HepG2 (cell line): ENCODE data around the gene MXRA7. TPM values are rescaled to one million over a fixed set of nuclear protein-coding genes. Genes with fewer than 3 reads are reported as not detected.

Source experiments
- AHDC1 ChIP-seq: sonication (generic); formaldehyde crosslinking; IDR thresholded peaks from 2 replicates; pipeline ENCODE4 v1.5.1; 2020; ENCODE audit warnings: mild to moderate bottlenecking, missing genetic modification reagents, borderline replicate concordance
- BCL6 ChIP-seq: IDR thresholded peaks from 2 replicates; pipeline ENCODE4 v1.6.1; 2016; ENCODE audit warnings: missing genetic modification reagents, missing compliant biosample characterization
- CEBPB ChIP-seq: IDR thresholded peaks from 2 replicates; pipeline ENCODE4 v1.6.1; 2011; ENCODE audit warnings: low read depth, low read length, improper control_type of control experiment, borderline replicate concordance
- HNF4G ChIP-seq, 2 experiments: sonication (generic) in 1 of 2; formaldehyde crosslinking in 1 of 2; IDR thresholded peaks; 2 replicates each; pipeline versions ENCODE4 v1.4.0 to v1.6.1; 2011 to 2020; ENCODE audit warnings: borderline replicate concordance in 2 of 2, low read depth in 2 of 2, mild to moderate bottlenecking in 2 of 2, low read length in 1 of 2, missing genetic modification reagents in 1 of 2, moderate library complexity in 1 of 2
- ISX ChIP-seq: sonication (generic); formaldehyde crosslinking; conservative IDR thresholded peaks from 2 replicates; pipeline ENCODE4 v1.5.0; 2020; ENCODE audit warnings: missing genetic modification reagents
- NCOR1 ChIP-seq: fragments of 200-600 bp; sonication (generic); IDR thresholded peaks from 2 replicates; pipeline ENCODE4 v1.7.0; 2017; ENCODE audit warnings: antibody characterized with exemption, low read length, borderline replicate concordance
- PATZ1 ChIP-seq: sonication (generic); formaldehyde crosslinking; IDR thresholded peaks from 2 replicates; pipeline ENCODE4 v1.4.0; 2020; ENCODE audit warnings: missing genetic modification reagents
- PAXIP1 ChIP-seq: sonication (generic); formaldehyde crosslinking; conservative IDR thresholded peaks from 2 replicates; pipeline ENCODE4 v1.4.0; 2020; ENCODE audit warnings: mild to moderate bottlenecking, missing genetic modification reagents, moderate library complexity
- RCOR2 ChIP-seq: IDR thresholded peaks from 2 replicates; pipeline ENCODE4 v1.6.1; 2016; ENCODE audit warnings: missing biosample characterization, missing genetic modification reagents
- THAP11 ChIP-seq: IDR thresholded peaks from 2 replicates; pipeline ENCODE4 v1.6.1; 2016; ENCODE audit warnings: missing biosample characterization, missing genetic modification reagents
- ZBTB21 ChIP-seq: sonication (generic); formaldehyde crosslinking; IDR thresholded peaks from 2 replicates; pipeline ENCODE4 v1.4.0; 2020; ENCODE audit warnings: missing genetic modification reagents
- ZBTB33 ChIP-seq: sonication (generic); formaldehyde crosslinking; IDR thresholded peaks from 2 replicates; pipeline ENCODE4 v1.4.0; 2020; ENCODE audit warnings: missing genetic modification reagents
- ZSCAN31 ChIP-seq: sonication (generic); formaldehyde crosslinking; IDR thresholded peaks from 2 replicates; pipeline ENCODE4 v1.5.0; 2020; ENCODE audit warnings: low read depth, mild to moderate bottlenecking, missing genetic modification reagents
- polyA plus RNA-seq, 8 experiments: library from polyadenylated mRNA; depleted of rRNA in 3 of 8; stranded (reverse) in 7 of 8; unstranded in 1 of 8; fragments of >200 nt; fragmentation: Illumina TruSeq in 4 of 8; extraction: Trizol in 4 of 8; gene quantifications; 2 replicates each; pipeline versions ENCODE4 v1.2.1 to v1.2.3, GENCODE V29; 2011 to 2016; ENCODE audit warnings: low read depth in 4 of 8, missing spikeins in 1 of 8, mixed read lengths in 1 of 8; ENCODE audit not compliant: insufficient read depth in 1 of 8
- total RNA-seq, 5 experiments: library from RNA; depleted of rRNA; stranded (reverse); fragments of >200 nt; fragmentation: Illumina TruSeq; extraction: Trizol; gene quantifications; 2 replicates each; pipeline ENCODE4 v1.2.3, GENCODE V29; 2016; ENCODE audit warnings: low read depth in 1 of 5

Gene MXRA7
- total and polyA plus RNA-seq, 2 of the 13 experiments (the other 11 are each of a cell fraction or from before 2014, with no cell fraction given) = 44.8 to 112 TPM

- TF ChIP-seq AHDC1 = 0 out of 2 replicates have a peak, but pooled peaks have one; percentile 13
- TF ChIP-seq CEBPB = peak; percentile 41; the same call in 1 of the 2 replicates
- TF ChIP-seq HNF4G (IDR thresholded peaks at IDR 0.05; ENCODE audit: borderline replicate concordance, low read depth, low read length) = 0 out of 2 replicates have a peak, but pooled peaks have one; percentile 21
- TF ChIP-seq HNF4G (CRISPR knock-in tag; IDR thresholded peaks at IDR 0.05; ENCODE audit: borderline replicate concordance, low read depth) = no peak
- 0 out of 2 replicates have a peak, but pooled peaks have one; percentile 33 for TF ChIP-seq NCOR1
- TF ChIP-seq ISX (CRISPR knock-in tag) = no peak
- peak; percentile 46; the same call in 1 of the 2 replicates for TF ChIP-seq PATZ1 (CRISPR knock-in tag)
- TF ChIP-seq THAP11 (CRISPR knock-in tag) = 0 out of 2 replicates have a peak, but pooled peaks have one; percentile 31
- TF ChIP-seq RCOR2 = peak; percentile 38; the same call in 1 of the 2 replicates
- TF ChIP-seq PAXIP1 (CRISPR knock-in tag) = peak; percentile 30; the same call in 1 of the 2 replicates
- no peak for TF ChIP-seq ZSCAN31 (CRISPR knock-in tag)
- peak; percentile 11; the same call in 1 of the 2 replicates for TF ChIP-seq ZBTB33 (CRISPR knock-in tag)
- TF ChIP-seq ZBTB21 = no peak
- TF ChIP-seq BCL6 = peak; percentile 84
These were observed 77.0 kb downstream of the MXRA7 start (continued) for GRCh38 chr17:76633628-76634328.
